HL-60 (cell line): ENCODE measurements around the gene GSX2.

ENCODE experiments used
- DNase-seq, 2 experiments: peaks; one replicate each; pipeline ENCODE4 v3.0.0-alpha.2; 2010 to 2020; ENCODE audit warnings: low read depth in 1 of 2, low spot score in 1 of 2
- H3K27ac ChIP-seq: fragments of 250-450 bp; sonication (Bioruptor Pico); replicated peaks from 2 replicates; pipeline ENCODE4 v1.5.1; 2020; ENCODE audit warnings: mild to moderate bottlenecking, moderate library complexity
- H3K27me3 ChIP-seq: fragments of 250-450 bp; sonication (Bioruptor Pico); 2 replicates; pipeline ENCODE4 v1.5.1; 2021; ENCODE audit warnings: mild to moderate bottlenecking, moderate library complexity; ENCODE audit not compliant: insufficient read depth, poor library complexity, severe bottlenecking
- H3K4me3 ChIP-seq: replicated peaks from 2 replicates; pipeline ENCODE4 v1.5.1; 2011; ENCODE audit warnings: mild to moderate bottlenecking, control low read depth, low read length; ENCODE audit not compliant: insufficient read depth
- CTCF ChIP-seq: IDR thresholded peaks from one replicate; pipeline ENCODE4 v1.5.1; 2011; ENCODE audit warnings: low read length, control low read depth, inconsistent platforms; ENCODE audit not compliant: insufficient read depth
- GABPA ChIP-seq: IDR thresholded peaks from 2 replicates; pipeline ENCODE4 v1.6.1; 2012; ENCODE audit warnings: low read depth
- POLR2AphosphoS5 ChIP-seq: IDR thresholded peaks from 2 replicates; pipeline ENCODE4 v1.6.1; 2012; ENCODE audit warnings: low read depth
- REST ChIP-seq: IDR thresholded peaks from 2 replicates; pipeline ENCODE4 v1.6.1; 2012; ENCODE audit warnings: low read depth; ENCODE audit not compliant: insufficient replicate concordance
- SPI1 ChIP-seq: IDR thresholded peaks from 2 replicates; pipeline ENCODE4 v1.6.1; 2012; ENCODE audit warnings: low read depth, mild to moderate bottlenecking, borderline replicate concordance

The GSX2 gene

GRCh38 chr4:54060116-54060515 is 39.8 kb upstream of the GSX2 start:
- no peak for DNase-seq
- TF ChIP-seq POLR2AphosphoS5: no peak
- no peak for TF ChIP-seq REST
- no peak for TF ChIP-seq CTCF
- TF ChIP-seq SPI1: no peak
- TF ChIP-seq GABPA: no peak
- no peak overlapping the region for H3K27ac ChIP-seq
- H3K27me3 ChIP-seq: no peaks in the 10 kb centered on the region
- H3K4me3 ChIP-seq: no peak overlapping the region

- DNase-seq: no peak
- Histone ChIP-seq H3K4me3 (no peak overlapping the region), H3K27ac (no peak overlapping the region), H3K27me3 (no peaks in the 10 kb centered on the region)
- no peak for TF ChIP-seq REST
- no peak for TF ChIP-seq SPI1
- TF ChIP-seq CTCF: no peak
- TF ChIP-seq GABPA: no peak
- TF ChIP-seq POLR2AphosphoS5: no peak
These were observed 38.9 kb upstream of the GSX2 start for GRCh38 chr4:54061067-54061466.

GRCh38 chr4:54061873-54062272 is 38.1 kb upstream of the GSX2 start:
- no peaks in the 10 kb centered on the region for H3K27me3 ChIP-seq
- no peak overlapping the region for H3K4me3 ChIP-seq
- DNase-seq: no peak
- no peak overlapping the region for H3K27ac ChIP-seq
- no peak for TF ChIP-seq REST
- TF ChIP-seq POLR2AphosphoS5: no peak
- TF ChIP-seq GABPA: no peak
- TF ChIP-seq SPI1: no peak
- no peak for TF ChIP-seq CTCF
